ENCODE results near the gene ZER1.

ZER1 gene

GRCh38 chr9:128712451-128713410 lies 59.0 kb downstream of the ZER1 start:
- Histone ChIP-seq H3K27me3 (no peaks in the 10 kb centered on the region), H4K20me1 (no peaks in the 10 kb centered on the region), H3K4me1 (peaks cover 7% of the 10 kb centered on the region; the same call in 1 of the 2 replicates), H3K36me3 (peaks cover 93% of the 10 kb centered on the region), H3K4me2 (no peak overlapping the region), H3K9ac (no peak overlapping the region), H3K4me3 (no peak overlapping the region), H3K9me3 (no peaks in the 10 kb centered on the region), H3K27ac (no peak overlapping the region)
- TF ChIP-seq Cebpa-rat (IDR thresholded peaks at IDR 0.05): no peak

GRCh38 chr9:128707446-128707845 lies 64.3 kb downstream of the ZER1 start:
- H3K4me3 ChIP-seq: no peak overlapping the region
- TF ChIP-seq Cebpa-rat (IDR thresholded peaks at IDR 0.05): no peak

DNA sequence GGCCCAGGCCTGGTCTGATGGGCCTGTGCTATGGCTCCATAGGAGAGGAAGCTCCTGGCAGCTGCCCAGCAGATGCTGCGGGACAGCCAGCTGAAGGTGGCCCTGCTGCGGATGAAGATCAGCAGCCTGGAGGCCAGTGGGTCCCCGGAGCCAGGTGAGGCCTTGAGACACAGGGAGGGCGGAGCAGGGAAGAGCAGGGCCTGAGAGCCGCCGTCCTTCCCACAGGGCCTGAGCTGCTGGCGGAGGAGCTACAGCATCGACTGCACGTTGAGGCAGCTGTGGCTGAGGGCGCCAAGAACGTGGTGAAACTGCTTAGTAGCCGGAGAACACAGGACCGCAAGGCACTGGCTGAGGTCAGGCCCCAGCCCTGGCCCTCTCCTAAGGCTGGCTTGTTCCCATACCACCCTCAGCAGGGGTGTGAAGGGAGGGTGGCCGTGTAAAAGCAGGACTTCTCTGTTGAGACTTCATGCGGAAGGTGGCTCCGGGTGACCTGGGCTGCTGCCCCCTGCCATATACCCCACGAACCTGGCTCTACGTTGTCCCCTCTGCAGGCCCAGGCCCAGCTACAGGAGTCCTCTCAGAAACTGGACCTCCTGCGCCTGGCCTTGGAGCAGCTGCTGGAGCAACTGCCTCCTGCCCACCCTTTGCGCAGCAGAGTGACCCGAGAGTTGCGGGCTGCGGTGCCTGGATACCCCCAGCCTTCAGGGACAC lies 64.9 kb downstream of the ZER1 start:
- Histone ChIP-seq H3K9me3 (no peaks in the 10 kb centered on the region), H3K27ac (peak overlapping the region; percentile 87), H3K4me3 (no peak overlapping the region), H3K27me3 (no peaks in the 10 kb centered on the region), H3K9ac (peak overlapping the region; percentile 88), H3K4me1 (peaks cover 47% of the 10 kb centered on the region), H3K36me3 (peaks cover 61% of the 10 kb centered on the region), H4K20me1 (no peaks in the 10 kb centered on the region), H3K4me2 (no peak overlapping the region)
- no peak for TF ChIP-seq Cebpa-rat (IDR thresholded peaks at IDR 0.05)

More at GRCh38 chr9:128707446-128707845, 64.3 kb downstream of the ZER1 start:
- no peaks in the 10 kb centered on the region for H3K9me3 ChIP-seq
- H3K27ac ChIP-seq: peak overlapping the region; percentile 87; the same call in 1 of the 2 replicates
- H3K36me3 ChIP-seq: peaks cover 67% of the 10 kb centered on the region
- H4K20me1 ChIP-seq: no peaks in the 10 kb centered on the region
- no peaks in the 10 kb centered on the region for H3K27me3 ChIP-seq
- H3K4me2 ChIP-seq: no peak overlapping the region
- H3K9ac ChIP-seq: no peak overlapping the region
- H3K4me1 ChIP-seq: peaks cover 44% of the 10 kb centered on the region

GRCh38 chr9:128706045-128706444 lies 65.7 kb downstream of the ZER1 start:
- TF ChIP-seq Cebpa-rat (IDR thresholded peaks at IDR 0.05): no peak
- H3K27me3 ChIP-seq: no peaks in the 10 kb centered on the region
- peak overlapping the region; percentile 98 for H3K4me2 ChIP-seq
- peak overlapping the region; percentile 88 for H3K9ac ChIP-seq
- H3K36me3 ChIP-seq: peaks cover 53% of the 10 kb centered on the region
- H3K4me1 ChIP-seq: peaks cover 52% of the 10 kb centered on the region
- no peaks in the 10 kb centered on the region for H3K9me3 ChIP-seq
- H4K20me1 ChIP-seq: no peaks in the 10 kb centered on the region
- H3K4me3 ChIP-seq: no peak overlapping the region
- H3K27ac ChIP-seq: peak overlapping the region; percentile 87

DNA sequence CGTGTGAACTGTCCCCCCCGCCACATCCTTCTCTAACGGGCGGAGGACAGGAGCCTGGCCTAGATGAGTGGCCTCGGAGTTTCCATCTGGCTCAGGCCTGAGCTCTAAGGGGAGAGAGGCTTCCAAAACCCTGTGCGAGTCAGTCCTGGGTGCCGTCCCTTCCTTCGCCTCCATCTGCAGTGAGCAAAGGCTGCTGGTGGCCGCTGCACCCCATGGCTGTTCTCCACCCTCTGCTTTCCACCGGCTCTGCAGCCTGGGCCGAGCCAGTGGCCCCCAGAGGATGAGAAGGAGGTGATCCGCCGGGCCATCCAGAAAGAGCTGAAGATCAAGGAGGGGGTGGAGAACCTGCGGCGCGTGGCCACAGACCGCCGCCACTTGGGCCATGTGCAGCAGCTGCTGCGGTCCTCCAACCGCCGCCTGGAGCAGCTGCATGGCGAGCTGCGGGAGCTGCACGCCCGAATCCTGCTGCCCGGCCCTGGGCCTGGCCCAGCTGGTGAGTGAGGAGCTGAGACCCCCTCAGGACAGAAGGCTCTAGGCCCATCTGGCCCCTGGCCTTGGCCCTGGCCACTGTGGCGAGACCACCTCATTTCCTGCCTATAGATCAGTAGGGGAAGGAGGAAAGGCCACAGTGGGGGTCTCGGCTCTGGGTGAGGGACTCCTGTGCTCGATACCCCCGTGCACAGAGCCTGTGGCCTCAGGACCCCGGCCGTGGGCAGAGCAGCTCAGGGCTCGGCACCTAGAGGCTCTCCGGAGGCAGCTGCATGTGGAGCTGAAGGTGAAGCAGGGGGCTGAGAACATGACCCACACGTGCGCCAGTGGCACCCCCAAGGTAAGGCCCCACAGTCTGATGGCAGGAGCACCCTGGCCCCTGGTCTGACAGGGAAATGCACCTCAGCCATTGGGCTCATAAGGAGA lies 66.4 kb downstream of the ZER1 start:
- TF ChIP-seq Cebpa-rat (IDR thresholded peaks at IDR 0.05): no peak
- no peaks in the 10 kb centered on the region for H3K27me3 ChIP-seq
- H3K27ac ChIP-seq: peak overlapping the region; percentile 87
- no peaks in the 10 kb centered on the region for H4K20me1 ChIP-seq
- H3K4me2 ChIP-seq: peak overlapping the region; percentile 98
- H3K4me1 ChIP-seq: peaks cover 52% of the 10 kb centered on the region
- peaks cover 46% of the 10 kb centered on the region for H3K36me3 ChIP-seq
- peak overlapping the region; percentile 93 for H3K4me3 ChIP-seq
- H3K9ac ChIP-seq: peak overlapping the region; percentile 88
- H3K9me3 ChIP-seq: no peaks in the 10 kb centered on the region

DNA sequence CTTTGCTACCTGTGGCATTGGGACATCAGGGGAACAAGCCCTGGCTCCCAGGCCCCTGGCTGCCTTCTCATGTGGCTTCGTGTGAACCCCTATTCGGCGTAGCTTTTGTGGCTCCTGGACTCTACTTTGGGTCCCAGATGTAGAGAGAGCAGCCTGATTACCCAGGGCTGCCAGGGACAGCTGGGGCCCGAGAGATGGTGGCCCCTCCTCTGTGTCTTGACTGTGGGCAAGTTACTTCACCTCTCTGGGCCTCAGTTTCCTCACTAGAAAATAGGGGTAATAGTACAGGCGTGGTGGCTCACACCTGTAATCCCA lies 67.4 kb downstream of the ZER1 start:
- Histone ChIP-seq H3K9me3 (no peaks in the 10 kb centered on the region), H3K4me1 (peaks cover 52% of the 10 kb centered on the region), H3K4me3 (peak overlapping the region; percentile 93), H4K20me1 (no peaks in the 10 kb centered on the region), H3K36me3 (peaks cover 41% of the 10 kb centered on the region), H3K4me2 (peak overlapping the region; percentile 98), H3K27ac (peak overlapping the region; percentile 87), H3K27me3 (no peaks in the 10 kb centered on the region), H3K9ac (peak overlapping the region; percentile 88)
- no peak for TF ChIP-seq Cebpa-rat (IDR thresholded peaks at IDR 0.05)

DNA sequence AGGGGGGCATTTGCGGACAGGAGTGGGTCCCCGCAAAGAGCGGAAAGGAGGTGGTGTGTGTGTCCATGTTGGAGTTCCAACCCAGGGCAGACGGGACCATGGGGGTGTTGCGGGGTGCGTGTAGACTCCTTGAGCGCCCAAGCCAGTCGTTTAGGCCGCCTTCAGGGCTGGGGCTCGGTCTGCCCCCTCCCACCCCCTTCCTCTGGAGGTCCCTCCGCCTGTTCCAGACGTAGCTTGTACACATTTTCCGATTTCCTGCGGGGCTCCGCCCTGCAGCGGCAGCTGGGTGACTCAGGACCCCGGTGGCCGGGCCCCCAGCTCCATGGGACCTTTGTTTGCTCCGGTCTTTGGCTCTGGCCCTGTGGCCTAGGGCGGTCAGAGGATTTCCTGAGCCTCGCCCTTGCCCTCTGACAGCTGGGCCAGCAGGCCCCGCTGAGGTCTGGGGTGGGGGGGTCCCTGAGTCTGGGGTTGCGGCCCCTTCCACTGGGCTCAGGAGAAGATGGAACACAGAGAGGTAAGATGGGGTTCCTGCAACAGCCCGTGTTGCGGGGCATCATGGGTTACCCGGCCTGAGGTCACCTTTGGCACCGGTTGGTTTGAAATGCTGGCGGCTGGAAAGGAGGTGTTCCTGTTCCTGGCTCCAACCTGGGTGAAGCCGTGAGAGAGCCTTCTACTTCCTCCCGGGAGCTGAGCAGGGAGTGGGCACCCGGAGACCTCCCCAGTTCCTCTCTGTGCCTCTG lies 67.9 kb downstream of the ZER1 start:
- H3K9me3 ChIP-seq: no peaks in the 10 kb centered on the region
- peak overlapping the region; percentile 93 for H3K4me3 ChIP-seq
- peak overlapping the region; percentile 88 for H3K9ac ChIP-seq
- H3K27ac ChIP-seq: peak overlapping the region; percentile 87
- H3K4me2 ChIP-seq: peak overlapping the region; percentile 98
- no peak for TF ChIP-seq Cebpa-rat (IDR thresholded peaks at IDR 0.05)
- H4K20me1 ChIP-seq: no peaks in the 10 kb centered on the region
- H3K36me3 ChIP-seq: peaks cover 38% of the 10 kb centered on the region
- no peaks in the 10 kb centered on the region for H3K27me3 ChIP-seq
- peaks cover 52% of the 10 kb centered on the region for H3K4me1 ChIP-seq

DNA sequence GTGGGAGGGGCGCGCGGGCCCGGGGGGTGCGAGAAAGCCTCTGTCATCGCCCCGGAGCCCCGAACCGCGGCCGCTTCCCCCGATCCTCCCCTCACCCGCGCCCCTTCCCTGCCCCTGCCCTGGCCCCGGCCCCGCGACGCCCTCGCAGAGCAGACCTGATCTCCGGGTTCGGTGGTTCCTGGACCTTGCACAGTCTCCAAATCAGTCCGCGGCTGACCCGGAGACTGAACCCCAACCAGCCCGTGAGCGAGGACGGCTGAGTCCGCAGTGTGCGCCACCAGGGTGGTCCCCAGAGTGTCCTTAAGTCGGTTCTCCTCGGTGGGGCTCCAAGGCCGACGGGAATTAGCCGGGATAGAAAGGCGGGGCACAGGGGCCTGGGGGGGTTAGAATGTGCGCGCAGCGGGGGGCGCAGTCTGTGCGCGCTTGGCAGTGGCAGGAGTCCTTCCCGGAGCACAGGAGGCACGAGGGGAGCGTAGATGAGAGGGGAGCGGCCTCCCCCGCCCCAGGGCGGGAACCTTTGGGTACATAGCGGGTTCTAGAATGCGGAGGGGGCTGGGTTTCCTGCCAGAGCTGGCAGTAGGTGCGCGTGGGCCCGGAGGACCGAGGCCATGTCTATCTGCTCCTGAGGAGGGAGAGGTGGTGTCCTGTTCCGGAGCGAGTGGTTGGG lies 68.6 kb downstream of the ZER1 start:
- Histone ChIP-seq H3K4me3 (peak overlapping the region; percentile 93), H3K9me3 (no peaks in the 10 kb centered on the region), H3K27ac (peak overlapping the region; percentile 87), H3K4me1 (peaks cover 52% of the 10 kb centered on the region), H3K27me3 (no peaks in the 10 kb centered on the region), H3K4me2 (peak overlapping the region; percentile 98), H3K9ac (peak overlapping the region; percentile 88), H3K36me3 (peaks cover 34% of the 10 kb centered on the region), H4K20me1 (no peaks in the 10 kb centered on the region)
- no peak for TF ChIP-seq Cebpa-rat (IDR thresholded peaks at IDR 0.05)

Data from BLaER1 (cell line).